ENCODE measurements around the gene RDX.
"Not testable (repeated sequence)": the region's sequence is repeated elsewhere in the genome, so short reads cannot be mapped to it uniquely, and the experiment has no call there.

RDX gene

DNA sequence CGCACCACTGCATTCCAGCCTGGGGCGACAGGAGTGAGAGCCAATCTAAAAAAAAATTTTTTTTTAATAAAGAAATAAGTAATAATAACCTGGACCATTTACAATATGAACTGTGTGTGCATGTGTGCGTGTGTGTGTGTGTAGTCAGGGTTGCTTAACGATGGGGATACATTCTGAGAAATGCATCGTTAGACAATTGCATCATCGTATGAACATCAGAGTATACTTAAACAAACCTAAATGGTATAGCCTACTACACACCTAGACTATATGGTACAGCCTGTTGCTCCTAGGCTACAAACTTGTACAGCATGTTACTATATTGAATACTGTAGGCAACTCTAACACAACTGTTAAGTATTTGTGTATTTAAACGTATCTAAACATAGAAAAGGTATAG is 26.4 kb downstream of the RDX start:
- DNase-seq = no peak

GRCh38 chr11:110268441-110268840 is 28.0 kb downstream of the RDX start:
- DNase-seq = peak in 1 of 4 experiments; percentile 7

- no peak for DNase-seq
Measured at GRCh38 chr11:110262072-110262403, 34.4 kb downstream of the RDX start.

DNA sequence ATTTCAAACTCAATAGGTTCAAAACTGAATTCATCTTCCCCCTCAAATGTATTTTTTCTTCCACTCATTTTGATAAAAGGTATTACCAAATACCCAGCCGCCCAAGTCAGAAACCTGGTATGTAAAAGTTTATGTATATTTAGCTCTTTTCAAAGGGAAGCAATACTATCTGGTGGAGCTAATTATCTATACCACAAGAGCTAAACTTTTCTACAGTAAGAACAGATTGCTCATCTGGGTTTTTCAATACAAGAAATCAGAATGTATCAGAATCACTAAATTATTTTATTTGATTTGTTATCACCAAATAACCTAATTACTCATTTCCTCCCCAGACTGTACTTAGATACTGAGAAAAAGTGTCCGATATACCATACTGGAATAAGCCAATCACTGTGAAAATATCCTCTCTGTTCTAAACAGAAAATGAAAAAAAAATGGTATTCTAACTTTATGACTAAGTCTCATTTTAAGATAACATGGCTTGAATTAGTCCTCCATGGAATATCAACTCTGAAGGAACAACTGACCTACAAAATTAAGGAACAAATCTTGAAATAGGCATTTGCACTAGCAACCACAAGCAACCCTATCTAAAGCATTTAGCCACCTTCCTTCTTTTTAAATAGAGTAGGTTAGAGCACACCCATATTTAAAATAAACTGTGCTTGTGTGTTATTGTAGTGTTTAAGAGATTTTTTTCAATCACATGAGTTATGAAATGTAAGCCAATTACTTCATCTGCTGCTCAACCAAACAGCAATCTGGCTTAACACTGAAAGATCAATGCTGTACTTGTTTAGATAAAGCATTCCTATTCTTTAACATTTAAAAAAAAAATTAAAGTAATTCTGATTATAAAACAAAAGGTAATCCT is 35.0 kb downstream of the RDX start:
- no peak for DNase-seq

- no peak for DNase-seq
Measured at GRCh38 chr11:110253525-110253924, 42.9 kb downstream of the RDX start.

DNA sequence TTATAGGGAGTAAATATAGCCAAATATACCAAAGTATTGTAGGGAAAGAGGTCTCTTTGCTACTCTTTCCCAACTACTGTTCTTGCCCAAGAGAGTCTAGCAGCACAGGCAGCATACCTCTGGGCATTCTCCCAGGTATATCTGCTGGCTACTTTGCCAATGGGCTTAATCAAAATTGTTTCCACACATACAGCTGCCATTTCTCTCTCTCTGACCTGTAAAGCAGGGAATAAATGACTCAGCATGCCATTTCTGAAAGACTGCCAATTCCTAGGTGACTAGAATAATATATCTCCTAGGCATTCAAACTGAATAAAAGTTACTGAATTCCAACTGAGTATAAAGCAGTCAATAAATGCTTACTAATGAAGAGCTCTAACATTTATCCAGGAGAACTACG is 44.6 kb downstream of the RDX start:
- DNase-seq = no peak

- no peak for DNase-seq
Measured at GRCh38 chr11:110250168-110250567, 46.2 kb downstream of the RDX start.

DNA sequence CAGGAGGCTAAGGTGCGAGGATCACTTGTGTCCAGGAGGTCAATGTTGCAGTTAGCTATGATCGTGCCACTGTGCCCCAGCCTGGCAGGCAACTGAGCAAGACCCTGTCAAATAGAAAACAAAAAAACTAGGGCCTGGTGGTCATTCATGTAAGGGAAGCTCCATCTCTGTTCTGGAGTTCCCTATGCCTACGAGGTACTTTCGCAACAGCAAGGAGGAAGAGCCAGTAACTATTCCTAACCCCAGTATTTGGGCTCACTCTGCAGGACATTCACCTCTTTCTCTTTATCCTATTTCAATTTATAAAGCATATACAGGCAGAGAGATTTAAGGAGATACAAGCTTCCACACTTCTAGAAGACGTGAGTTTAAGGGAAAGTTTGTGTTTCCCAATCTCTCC is 46.6 kb downstream of the RDX start:
- peak in 3 of 4 experiments; percentile 27 to 56 (median 33) for DNase-seq

DNA sequence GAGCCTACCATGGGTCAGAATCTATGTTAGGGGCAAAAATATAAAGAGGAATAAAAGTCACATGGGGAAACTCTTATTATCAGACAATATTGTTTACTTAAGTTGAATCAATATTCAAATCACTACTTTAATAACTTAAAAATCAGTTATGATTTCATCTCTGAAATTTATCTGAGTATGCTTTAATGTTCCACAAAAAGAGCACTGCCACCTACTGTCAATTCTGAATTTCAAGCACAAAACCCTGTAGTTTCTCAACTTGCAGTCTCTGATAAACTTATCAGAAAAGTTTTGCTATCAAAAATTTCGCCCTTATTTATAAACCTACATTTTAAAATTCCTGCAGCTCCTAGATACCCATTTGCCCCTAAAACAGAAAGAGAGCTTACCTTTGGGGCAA is 47.3 kb downstream of the RDX start:
- peak in 1 of 4 experiments; percentile 18 for DNase-seq

DNA sequence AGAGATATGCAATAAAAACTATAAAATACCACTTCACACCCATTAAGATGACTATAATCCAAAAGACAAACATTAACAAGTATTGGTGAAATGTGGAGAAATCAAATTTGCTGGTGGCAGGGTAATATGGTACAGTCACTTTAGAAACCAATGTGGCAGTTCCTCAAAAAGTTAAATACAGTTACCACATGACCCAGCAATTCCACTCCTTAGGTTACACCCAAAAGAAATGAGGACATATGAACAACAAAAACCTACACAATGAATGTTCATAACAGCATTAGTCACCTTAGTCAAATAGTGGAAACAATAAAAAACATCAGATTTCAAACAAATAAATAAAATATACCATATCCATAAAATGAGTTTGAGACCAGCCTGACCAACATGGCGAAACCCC is 52.6 kb downstream of the RDX start:
- DNase-seq = peak in 3 of 4 experiments; percentile 8 to 58 (median 51)

- no peak for DNase-seq
Measured at GRCh38 chr11:110242746-110243145, 53.7 kb downstream of the RDX start.

- no peak for DNase-seq
Measured at GRCh38 chr11:110242188-110242587, 54.2 kb downstream of the RDX start.

DNA sequence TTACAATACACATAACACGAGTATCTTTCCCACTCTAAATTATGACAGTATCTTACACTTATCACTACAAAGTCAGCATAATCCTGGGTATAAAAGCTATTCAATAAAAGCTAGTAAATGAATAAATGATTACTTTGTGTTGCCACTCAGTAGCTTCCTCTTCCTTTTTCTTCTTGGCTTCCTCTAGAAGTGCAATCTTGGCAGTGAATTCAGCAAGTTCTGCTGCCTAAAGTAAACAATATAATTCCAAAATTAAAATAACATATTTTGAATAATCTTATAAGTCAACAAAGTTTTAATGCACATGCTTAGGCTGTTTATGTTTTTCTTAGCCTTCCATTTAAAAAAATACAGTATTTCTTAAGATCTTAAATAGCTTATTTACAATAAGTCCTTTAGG is 60.4 kb downstream of the RDX start:
- peak in 2 of 4 experiments; percentile 25 to 51 for DNase-seq

DNA sequence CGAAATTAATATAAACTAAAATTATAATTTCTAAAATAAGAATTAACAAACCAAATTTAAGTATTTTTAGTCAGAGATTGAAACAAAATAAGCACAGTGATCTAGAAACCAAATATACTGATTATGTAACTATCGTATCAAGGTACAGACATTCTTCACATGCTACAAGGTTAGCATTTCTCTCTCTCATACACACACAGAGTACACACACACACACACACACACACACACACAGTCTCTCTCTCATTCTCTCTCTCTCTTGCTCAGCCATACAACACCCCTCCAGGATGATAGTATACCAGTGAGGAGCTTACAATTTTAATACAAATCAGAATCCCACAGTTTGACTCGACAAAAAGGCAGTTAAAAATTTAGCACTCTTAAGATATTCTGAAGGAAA is 66.0 kb downstream of the RDX start:
- no peak for DNase-seq

GRCh38 chr11:110219006-110219785 is 77.2 kb downstream of the RDX start:
- DNase-seq = no peak

- no peak for DNase-seq
Measured at GRCh38 chr11:110217936-110218335, 78.5 kb downstream of the RDX start.

DNA sequence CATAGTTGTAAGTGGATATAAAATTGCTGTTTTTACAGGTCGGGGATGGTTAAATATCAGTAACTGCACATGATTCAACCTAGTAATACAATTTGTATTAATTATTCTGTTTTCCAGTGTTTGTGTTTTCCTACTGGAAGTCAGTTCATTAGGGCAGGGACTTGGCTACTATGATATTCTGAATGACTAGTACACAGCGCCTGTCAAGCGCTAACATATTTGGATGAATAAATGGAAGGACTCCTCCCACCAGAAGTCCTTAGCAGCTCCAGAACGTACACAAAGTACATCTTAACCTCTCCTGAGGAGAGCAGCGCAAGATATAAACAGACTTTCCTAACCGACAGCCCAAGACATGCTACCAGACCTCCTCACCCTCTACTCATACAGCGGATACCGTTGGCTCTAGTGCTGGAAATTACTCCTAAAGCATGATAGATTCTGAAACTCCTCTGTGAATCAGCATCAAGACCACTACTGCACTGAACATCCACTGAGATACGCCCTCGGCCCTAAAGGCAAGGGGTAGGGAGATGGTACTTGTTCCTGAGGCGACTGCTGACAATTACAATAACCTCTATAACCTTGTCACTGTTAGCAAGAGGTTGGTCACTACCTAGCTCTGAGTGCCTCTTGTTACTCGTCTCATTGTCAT is 79.1 kb downstream of the RDX start:
- no peak for DNase-seq

DNA sequence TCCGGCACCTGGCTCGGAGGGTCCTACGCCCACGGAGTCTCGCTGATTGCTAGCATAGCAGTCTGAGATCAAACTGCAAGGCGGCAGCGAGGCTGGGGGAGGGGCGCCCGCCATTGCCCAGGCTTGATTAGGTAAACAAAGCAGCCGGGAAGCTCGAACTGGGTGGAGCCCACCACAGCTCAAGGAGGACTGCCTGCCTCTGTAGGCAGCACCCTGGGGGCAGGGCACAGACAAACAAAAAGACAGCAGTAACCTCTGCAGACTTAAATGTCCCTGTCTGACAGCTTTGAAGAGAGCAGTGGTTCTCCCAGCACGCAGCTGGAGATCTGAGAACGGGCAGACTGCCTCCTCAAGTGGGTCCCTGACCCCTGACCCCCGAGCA is 87.1 kb downstream of the RDX start:
- DNase-seq = not testable (repeated sequence)

DNA sequence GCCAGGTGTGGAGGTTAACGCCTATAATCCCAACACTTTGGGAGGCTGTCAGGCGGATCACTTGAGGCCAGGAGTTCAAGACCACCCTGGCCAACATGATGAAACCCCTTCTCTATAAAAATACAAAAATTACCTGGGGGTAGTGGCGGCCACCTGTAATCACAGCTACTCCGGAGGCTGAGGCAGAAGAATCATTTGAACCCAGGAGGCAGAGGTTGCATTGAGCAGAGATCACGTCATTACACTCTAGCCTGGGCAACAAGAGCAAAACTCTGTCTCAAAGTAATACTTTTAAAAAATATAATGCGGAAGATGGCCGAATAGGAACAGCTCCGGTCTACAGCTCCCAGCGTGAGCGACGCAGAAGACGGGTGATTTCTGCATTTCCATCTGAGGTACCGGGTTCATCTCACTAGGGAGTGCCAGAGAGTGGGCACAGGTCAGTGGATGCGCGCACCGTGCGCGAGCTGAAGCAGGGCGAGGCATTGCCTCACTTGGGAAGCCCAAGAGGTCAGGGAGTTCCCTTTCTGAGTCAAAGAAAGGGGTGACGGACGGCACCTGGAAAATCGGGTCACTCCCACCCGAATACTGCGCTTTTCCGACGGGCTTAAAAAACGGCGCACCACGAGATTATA is 87.6 kb downstream of the RDX start:
- DNase-seq = peak in 1 of 4 experiments; percentile 9

DNA sequence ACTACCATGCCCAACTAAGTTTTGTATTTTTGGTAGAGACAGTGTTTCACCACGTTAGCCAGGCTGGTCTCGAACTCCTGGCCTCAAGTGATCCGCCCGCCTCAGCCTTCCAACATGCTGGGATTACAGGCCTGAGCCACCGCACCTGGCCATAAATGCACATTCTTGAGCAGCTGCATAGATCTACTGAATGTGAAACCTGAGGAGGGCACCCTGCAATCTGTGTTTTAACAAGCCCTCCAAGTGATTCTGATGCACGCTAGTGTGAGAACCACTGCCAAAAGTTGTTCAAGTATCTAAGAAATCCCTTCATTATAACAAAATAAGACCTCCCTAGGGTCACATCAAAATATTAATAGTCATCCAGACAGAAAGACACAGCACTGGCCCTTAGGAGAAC is 89.3 kb downstream of the RDX start:
- no peak for DNase-seq

DNA sequence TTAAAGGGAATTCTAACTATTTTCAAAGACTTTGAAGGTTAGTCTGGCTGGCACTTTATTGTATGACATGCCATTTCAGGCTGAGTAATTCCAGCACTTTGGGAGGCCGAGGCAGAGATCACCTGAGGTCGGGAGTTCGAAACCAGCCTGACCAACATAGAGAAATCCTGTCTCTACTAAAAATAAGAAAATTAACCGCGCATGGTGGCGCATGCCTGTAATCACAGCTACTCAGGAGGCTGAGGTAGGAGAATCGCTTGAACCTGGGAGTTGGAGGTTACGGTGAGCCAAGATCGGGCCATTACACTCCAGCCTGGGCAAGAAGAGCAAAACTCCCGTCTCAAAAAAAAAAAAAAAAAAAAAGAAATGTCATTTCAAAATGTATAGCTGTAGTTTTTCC is 95.6 kb downstream of the RDX start:
- no peak for DNase-seq

DNA sequence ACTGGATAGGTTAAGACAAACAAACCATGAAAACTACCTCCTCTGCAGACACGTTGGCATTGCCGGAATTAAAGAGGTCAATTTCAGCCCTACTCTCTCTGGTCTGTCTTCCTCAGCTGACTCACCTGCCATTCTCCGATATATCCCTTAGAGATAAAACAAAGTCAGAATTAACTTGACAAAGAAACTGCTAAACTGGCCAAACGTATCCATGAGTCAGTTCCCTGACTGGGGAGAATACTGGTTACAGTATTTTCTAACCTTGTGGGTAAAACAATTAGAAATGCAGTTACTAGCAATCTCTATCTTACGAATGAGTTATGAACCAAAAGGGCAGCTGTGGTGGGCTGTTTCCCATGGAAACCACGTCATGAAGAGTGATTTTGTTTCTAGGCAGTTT is 96.2 kb downstream of the RDX start:
- DNase-seq = no peak
